Brain pericyte (primary cell): ENCODE measurements around the gene KRT25.
"Not testable (repeated sequence)": the region's sequence is repeated elsewhere in the genome, so short reads cannot be mapped to it uniquely, and the experiment has no call there.

Experiments
- DNase-seq: peaks from one replicate; pipeline ENCODE4 v3.0.0-alpha.2; 2012; ENCODE audit warnings: low read depth, low spot score

Gene KRT25

GRCh38 chr17:40753804-40754203 is 1.3 kb downstream of the KRT25 start:
- no peak for DNase-seq

GRCh38 chr17:40751065-40751464 is 4.1 kb downstream of the KRT25 start:
- no peak for DNase-seq

- no peak for DNase-seq
Measured at GRCh38 chr17:40750391-40750790, 4.7 kb downstream of the KRT25 start.

- not testable (repeated sequence) for DNase-seq
Measured at GRCh38 chr17:40748666-40749065, 6.5 kb downstream of the KRT25 start.

GRCh38 chr17:40738553-40738952 is 16.6 kb downstream of the KRT25 start:
- DNase-seq: no peak

- DNase-seq: no peak
Measured at GRCh38 chr17:40735016-40735415, 20.1 kb downstream of the KRT25 start.

GRCh38 chr17:40734018-40734417 is 21.1 kb downstream of the KRT25 start:
- no peak for DNase-seq

- no peak for DNase-seq
Measured at GRCh38 chr17:40730970-40731369, 24.2 kb downstream of the KRT25 start.

- no peak for DNase-seq
Measured at GRCh38 chr17:40727447-40728231, 27.5 kb downstream of the KRT25 start.

GRCh38 chr17:40726919-40727318 is 28.2 kb downstream of the KRT25 start:
- no peak for DNase-seq

GRCh38 chr17:40724656-40725055 is 30.5 kb downstream of the KRT25 start:
- DNase-seq: no peak

GRCh38 chr17:40722241-40722640 is 32.9 kb downstream of the KRT25 start:
- no peak for DNase-seq

GRCh38 chr17:40720899-40721298 is 34.2 kb downstream of the KRT25 start:
- no peak for DNase-seq

GRCh38 chr17:40718930-40719329 is 36.2 kb downstream of the KRT25 start:
- DNase-seq: no peak

GRCh38 chr17:40717776-40718175 is 37.4 kb downstream of the KRT25 start:
- DNase-seq: no peak

- DNase-seq: no peak
Measured at GRCh38 chr17:40714473-40714872, 40.7 kb downstream of the KRT25 start.

- DNase-seq: no peak
Measured at GRCh38 chr17:40707745-40708144, 47.4 kb downstream of the KRT25 start.

GRCh38 chr17:40705584-40705983 is 49.5 kb downstream of the KRT25 start:
- DNase-seq: no peak

- no peak for DNase-seq
Measured at GRCh38 chr17:40703652-40704051, 51.5 kb downstream of the KRT25 start, which contains the start of gene KRT24. TSS of gene KRT24 (minus strand) at chr17:40703752. CDS start at chr17:40703693, 59 bp downstream.

GRCh38 chr17:40702271-40702670 is 52.9 kb downstream of the KRT25 start:
- DNase-seq: no peak

- no peak for DNase-seq
Measured at GRCh38 chr17:40699853-40700252, 55.3 kb downstream of the KRT25 start.

- no peak for DNase-seq
Measured at GRCh38 chr17:40699371-40699770, 55.8 kb downstream of the KRT25 start.
